ENCODE measurements around the gene ITPR1.

DNA sequence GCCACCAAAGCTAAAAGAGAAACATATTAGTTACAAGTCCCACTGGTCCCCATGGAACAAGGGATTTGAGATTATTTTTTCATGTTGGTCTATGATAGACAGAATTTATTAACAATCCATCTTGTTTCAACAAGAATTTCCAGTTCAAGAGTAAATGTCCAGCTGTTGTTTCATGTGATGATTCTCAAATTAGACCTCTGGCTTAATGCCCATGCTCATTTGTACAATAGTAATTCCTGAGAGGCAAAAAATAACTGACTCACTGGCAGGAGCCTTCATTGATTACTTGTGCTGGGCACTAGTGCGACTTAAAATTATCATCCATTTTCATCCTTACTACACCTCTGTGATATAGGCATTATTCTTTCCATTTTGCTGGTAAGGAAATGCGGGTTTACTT lies 171.3 kb downstream of the ITPR1 start:
- TF ChIP-seq, protein P1, sequence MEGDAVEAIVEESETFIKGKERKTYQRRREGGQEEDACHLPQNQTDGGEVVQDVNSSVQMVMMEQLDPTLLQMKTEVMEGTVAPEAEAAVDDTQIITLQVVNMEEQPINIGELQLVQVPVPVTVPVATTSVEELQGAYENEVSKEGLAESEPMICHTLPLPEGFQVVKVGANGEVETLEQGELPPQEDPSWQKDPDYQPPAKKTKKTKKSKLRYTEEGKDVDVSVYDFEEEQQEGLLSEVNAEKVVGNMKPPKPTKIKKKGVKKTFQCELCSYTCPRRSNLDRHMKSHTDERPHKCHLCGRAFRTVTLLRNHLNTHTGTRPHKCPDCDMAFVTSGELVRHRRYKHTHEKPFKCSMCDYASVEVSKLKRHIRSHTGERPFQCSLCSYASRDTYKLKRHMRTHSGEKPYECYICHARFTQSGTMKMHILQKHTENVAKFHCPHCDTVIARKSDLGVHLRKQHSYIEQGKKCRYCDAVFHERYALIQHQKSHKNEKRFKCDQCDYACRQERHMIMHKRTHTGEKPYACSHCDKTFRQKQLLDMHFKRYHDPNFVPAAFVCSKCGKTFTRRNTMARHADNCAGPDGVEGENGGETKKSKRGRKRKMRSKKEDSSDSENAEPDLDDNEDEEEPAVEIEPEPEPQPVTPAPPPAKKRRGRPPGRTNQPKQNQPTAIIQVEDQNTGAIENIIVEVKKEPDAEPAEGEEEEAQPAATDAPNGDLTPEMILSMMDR (conservative IDR thresholded peaks at IDR 0.05; ENCODE audit: low read length) = no peak
- no peak for TF ChIP-seq EZH2phosphoT487 (IDR thresholded peaks at IDR 0.05; ENCODE audit: borderline replicate concordance)

Measured in Loucy (cell line).